Sigmoid colon (tissue), 7 donors: ENCODE results near the gene TOMM6. TPM values are rescaled to one million over a fixed set of nuclear protein-coding genes. Genes with fewer than 3 reads are reported as not detected.

Source experiments
- DNase-seq: peaks from one replicate; pipeline ENCODE4 v3.0.0-alpha.2; 2019
- H3K27ac ChIP-seq, 4 donors: fragments of 200-600 bp; sonication (generic); one replicate each; pipeline ENCODE4 v1.5.1; 2016 to 2019; ENCODE audit warnings: mild to moderate bottlenecking in 1 of 4
- H3K27me3 ChIP-seq, 3 donors: fragments of 200-600 bp; sonication (generic); one replicate each; pipeline ENCODE4 v1.5.1; 2019; ENCODE audit warnings: mild to moderate bottlenecking in 1 of 3
- H3K36me3 ChIP-seq, 4 donors: fragments of 200-600 bp; sonication (generic); one replicate each; pipeline ENCODE4 v1.5.1; 2016 to 2019
- H3K4me1 ChIP-seq, 4 donors: fragments of 200-600 bp; sonication (generic); one replicate each; pipeline ENCODE4 v1.5.1; 2017 to 2019
- H3K4me3 ChIP-seq, 4 donors: fragments of 200-600 bp; sonication (generic); one replicate each; pipeline ENCODE4 v1.5.1; 2017 to 2019; ENCODE audit warnings: mild to moderate bottlenecking in 2 of 4, moderate library complexity in 1 of 4
- H3K9me3 ChIP-seq, 4 donors: fragments of 200-600 bp in 3 of 4; sonication (generic) in 3 of 4; one replicate each; pipeline versions ENCODE4 v1.5.1 to v1.6.1; 2013 to 2019
- EP300 ChIP-seq, 4 donors: sonication (generic); formaldehyde crosslinking; IDR thresholded peaks; one replicate each; pipeline ENCODE4 v1.6.1; 2017; ENCODE audit warnings: antibody characterized with exemption in 4 of 4
- POLR2A ChIP-seq, 2 donors: fragments of 450-650 bp; IDR thresholded peaks; one replicate each; pipeline ENCODE4 v1.6.1; 2016; ENCODE audit warnings: antibody characterized with exemption in 2 of 2, mild to moderate bottlenecking in 2 of 2, moderate library complexity in 2 of 2
- POLR2AphosphoS5 ChIP-seq, 4 donors: sonication (generic); formaldehyde crosslinking; IDR thresholded peaks; one replicate each; pipeline ENCODE4 v1.6.1; 2017; ENCODE audit warnings: antibody characterized with exemption in 4 of 4
- WGBS, 2 donors: extraction: QIAGEN DNeasy Blood & Tissue Kit; methylation state at CpG; one replicate each; pipeline ENCODE4 v1.1.7; 2013; 5-methylcytosine and 5-hydroxymethylcytosine counted together
- intact Hi-C: fragments of 100-400 bp; cut with DNase I; formaldehyde crosslinking; loops from one replicate; pipeline ENCODE4 v1.15.1; 2023
- polyA plus RNA-seq, 3 donors: library from polyadenylated mRNA; stranded (reverse); fragments of 200-250 nt; gene quantifications; one replicate each; pipeline ENCODE4 v1.2.3, GENCODE V29; 2013
- total RNA-seq, 4 donors: library from RNA; depleted of rRNA; stranded (reverse); fragments of >200 nt; gene quantifications; one replicate each; pipeline ENCODE4 v1.1.0, GENCODE V29; 2016
- TF ChIP-seq, protein P1 (sequence below), 4 experiments: fragments of 450-650 bp in 3 of 4; fragments of 200-600 bp in 1 of 4; IDR thresholded peaks; one replicate each; pipeline ENCODE4 v1.5.1; 2016 to 2019; ENCODE audit warnings: antibody characterized with exemption in 4 of 4, mild to moderate bottlenecking in 3 of 4, moderate library complexity in 2 of 4
- donor health status: healthy with polysubstance abuse.
- donor health status: Bipolar disorder and iron deficiency.
- donor health status: healthy.

Gene TOMM6
- total and polyA plus RNA-seq, 7 donors = 116 to 309 (median 154) TPM

- no peak for DNase-seq
- Histone ChIP-seq H3K9me3 (no peaks in the 10 kb centered on the region), H3K27me3 (no peaks in the 10 kb centered on the region), H3K36me3 (no peaks in the 10 kb centered on the region), H3K4me1 (no peaks in the 10 kb centered on the region), H3K4me3 (no peak overlapping the region), H3K27ac (no peak overlapping the region)
- TF ChIP-seq, protein P1, sequence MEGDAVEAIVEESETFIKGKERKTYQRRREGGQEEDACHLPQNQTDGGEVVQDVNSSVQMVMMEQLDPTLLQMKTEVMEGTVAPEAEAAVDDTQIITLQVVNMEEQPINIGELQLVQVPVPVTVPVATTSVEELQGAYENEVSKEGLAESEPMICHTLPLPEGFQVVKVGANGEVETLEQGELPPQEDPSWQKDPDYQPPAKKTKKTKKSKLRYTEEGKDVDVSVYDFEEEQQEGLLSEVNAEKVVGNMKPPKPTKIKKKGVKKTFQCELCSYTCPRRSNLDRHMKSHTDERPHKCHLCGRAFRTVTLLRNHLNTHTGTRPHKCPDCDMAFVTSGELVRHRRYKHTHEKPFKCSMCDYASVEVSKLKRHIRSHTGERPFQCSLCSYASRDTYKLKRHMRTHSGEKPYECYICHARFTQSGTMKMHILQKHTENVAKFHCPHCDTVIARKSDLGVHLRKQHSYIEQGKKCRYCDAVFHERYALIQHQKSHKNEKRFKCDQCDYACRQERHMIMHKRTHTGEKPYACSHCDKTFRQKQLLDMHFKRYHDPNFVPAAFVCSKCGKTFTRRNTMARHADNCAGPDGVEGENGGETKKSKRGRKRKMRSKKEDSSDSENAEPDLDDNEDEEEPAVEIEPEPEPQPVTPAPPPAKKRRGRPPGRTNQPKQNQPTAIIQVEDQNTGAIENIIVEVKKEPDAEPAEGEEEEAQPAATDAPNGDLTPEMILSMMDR (IDR thresholded peaks at IDR 0.05) = no peak
- TF ChIP-seq POLR2AphosphoS5 (IDR thresholded peaks at IDR 0.05) (no peak), POLR2A (IDR thresholded peaks at IDR 0.05) (no peak)
- WGBS, 2 donors = 80 to 82% methylated on average over 8 of the region's 8 CpGs
- intact Hi-C loops = no loop called here
Measured at GRCh38 chr6:41757931-41758640, 29.4 kb upstream of the TOMM6 start.

DNA sequence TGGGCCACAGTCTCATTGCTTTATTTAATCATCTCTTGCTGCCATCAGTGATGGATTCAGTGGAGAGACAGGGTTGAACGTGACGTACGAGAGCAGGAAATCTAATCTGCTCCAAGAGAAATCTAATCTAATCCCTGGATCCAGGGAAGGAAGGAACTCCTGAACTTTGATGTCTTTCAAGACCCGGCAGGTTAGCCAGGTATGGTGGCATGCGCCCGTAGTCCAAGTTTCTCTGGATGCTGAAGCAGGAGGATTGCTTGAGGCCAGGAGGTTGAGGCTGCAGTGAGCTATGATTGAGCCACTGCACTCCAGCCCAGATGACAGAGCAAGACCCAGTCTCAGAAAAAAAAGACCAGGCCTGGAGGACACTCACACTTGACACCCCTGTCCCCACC lies 28.9 kb upstream of the TOMM6 start:
- TF ChIP-seq POLR2AphosphoS5 (IDR thresholded peaks at IDR 0.05) = no peak
- TF ChIP-seq EP300 (IDR thresholded peaks at IDR 0.05) = no peak
- TF ChIP-seq POLR2A (IDR thresholded peaks at IDR 0.05) = no peak
- TF ChIP-seq, protein P1 (IDR thresholded peaks at IDR 0.05) = no peak
- intact Hi-C loops = no loop called here
- H3K27ac ChIP-seq = no peak overlapping the region

GRCh38 chr6:41759106-41759904 lies 28.2 kb upstream of the TOMM6 start:
- H3K4me3 ChIP-seq = no peak overlapping the region
- TF ChIP-seq EP300 (IDR thresholded peaks at IDR 0.05) (no peak), POLR2A (IDR thresholded peaks at IDR 0.05) (no peak), POLR2AphosphoS5 (IDR thresholded peaks at IDR 0.05) (no peak)
- TF ChIP-seq, protein P1 (IDR thresholded peaks at IDR 0.05) = no peak
- H3K4me1 ChIP-seq = no peaks in the 10 kb centered on the region
- DNase-seq = no peak
- no peaks in the 10 kb centered on the region for H3K27me3 ChIP-seq
- intact Hi-C loops = no loop called here
- 87 to 92% methylated on average over 13 of the region's 13 CpGs for WGBS, 2 donors
- no peaks in the 10 kb centered on the region for H3K36me3 ChIP-seq
- H3K9me3 ChIP-seq = no peaks in the 10 kb centered on the region
- no peak overlapping the region for H3K27ac ChIP-seq

More for the DNA sequence above, 28.9 kb upstream of the TOMM6 start:
- 93% methylated on average over 6 of the region's 6 CpGs for WGBS, 2 donors
- Histone ChIP-seq H3K36me3 (no peaks in the 10 kb centered on the region), H3K9me3 (no peaks in the 10 kb centered on the region), H3K4me3 (no peak overlapping the region), H3K4me1 (no peaks in the 10 kb centered on the region), H3K27me3 (no peaks in the 10 kb centered on the region)
- no peak for DNase-seq

DNA sequence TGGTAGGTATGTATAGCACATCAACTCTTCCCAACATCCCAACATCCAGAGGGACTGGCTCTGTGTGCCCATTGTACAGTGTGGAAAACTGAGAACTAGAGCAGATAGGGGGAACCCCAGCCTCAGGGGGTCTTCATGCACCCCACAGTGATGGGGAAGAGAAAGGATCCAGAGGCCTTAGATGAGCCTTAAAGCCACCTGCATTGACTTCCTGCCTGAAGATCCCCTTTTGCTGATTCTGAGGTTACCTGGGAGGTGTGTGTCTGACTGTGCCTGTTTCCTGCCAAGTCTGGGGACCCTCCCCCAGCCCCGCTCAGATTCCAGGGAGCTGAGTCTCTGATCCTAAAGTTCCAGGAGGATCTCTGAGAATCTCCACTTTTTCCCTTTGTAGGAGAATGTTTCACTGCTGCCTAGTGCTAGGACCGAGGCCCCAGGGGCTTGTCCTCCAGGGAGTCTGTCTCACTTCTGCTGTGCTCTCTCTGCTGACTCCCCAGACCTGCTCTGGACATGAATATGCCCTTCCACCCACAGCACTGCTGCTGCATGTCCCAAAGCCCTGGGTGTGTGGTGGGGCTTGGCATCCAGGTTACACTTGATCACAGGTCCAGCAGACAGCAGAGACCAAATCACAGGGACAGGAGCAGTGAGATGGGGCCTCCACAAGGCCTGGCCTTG lies 27.5 kb upstream of the TOMM6 start:
- TF ChIP-seq POLR2A (IDR thresholded peaks at IDR 0.05) (no peak), EP300 (IDR thresholded peaks at IDR 0.05) (no peak), POLR2AphosphoS5 (IDR thresholded peaks at IDR 0.05) (no peak)
- TF ChIP-seq, protein P1 (IDR thresholded peaks at IDR 0.05) = no peak
- intact Hi-C loops = no loop called here
- no peaks in the 10 kb centered on the region for H3K27me3 ChIP-seq
- DNase-seq = no peak
- no peaks in the 10 kb centered on the region for H3K9me3 ChIP-seq
- no peak overlapping the region for H3K27ac ChIP-seq
- H3K4me3 ChIP-seq = no peak overlapping the region
- no peaks in the 10 kb centered on the region for H3K36me3 ChIP-seq
- WGBS, 2 donors = 80 to 91% methylated on average over 2 of the region's 2 CpGs
- no peaks in the 10 kb centered on the region for H3K4me1 ChIP-seq
